ENCODE results near the gene CEP78.
A peak's percentile ranks its signal among the peaks of the same experiment; 100 is the strongest.
"Not testable (repeated sequence)": the region's sequence is repeated elsewhere in the genome, so short reads cannot be mapped to it uniquely, and the experiment has no call there.

Gene CEP78, protein sequence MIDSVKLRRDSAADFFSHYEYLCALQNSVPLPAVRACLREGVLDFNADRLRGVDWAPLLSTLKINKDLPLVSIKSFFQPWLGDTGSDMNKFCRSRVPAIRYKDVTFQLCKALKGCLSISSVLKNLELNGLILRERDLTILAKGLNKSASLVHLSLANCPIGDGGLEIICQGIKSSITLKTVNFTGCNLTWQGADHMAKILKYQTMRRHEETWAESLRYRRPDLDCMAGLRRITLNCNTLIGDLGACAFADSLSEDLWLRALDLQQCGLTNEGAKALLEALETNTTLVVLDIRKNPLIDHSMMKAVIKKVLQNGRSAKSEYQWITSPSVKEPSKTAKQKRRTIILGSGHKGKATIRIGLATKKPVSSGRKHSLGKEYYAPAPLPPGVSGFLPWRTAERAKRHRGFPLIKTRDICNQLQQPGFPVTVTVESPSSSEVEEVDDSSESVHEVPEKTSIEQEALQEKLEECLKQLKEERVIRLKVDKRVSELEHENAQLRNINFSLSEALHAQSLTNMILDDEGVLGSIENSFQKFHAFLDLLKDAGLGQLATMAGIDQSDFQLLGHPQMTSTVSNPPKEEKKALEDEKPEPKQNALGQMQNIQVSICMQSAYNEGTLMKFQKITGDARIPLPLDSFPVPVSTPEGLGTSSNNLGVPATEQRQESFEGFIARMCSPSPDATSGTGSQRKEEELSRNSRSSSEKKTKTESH

DNA sequence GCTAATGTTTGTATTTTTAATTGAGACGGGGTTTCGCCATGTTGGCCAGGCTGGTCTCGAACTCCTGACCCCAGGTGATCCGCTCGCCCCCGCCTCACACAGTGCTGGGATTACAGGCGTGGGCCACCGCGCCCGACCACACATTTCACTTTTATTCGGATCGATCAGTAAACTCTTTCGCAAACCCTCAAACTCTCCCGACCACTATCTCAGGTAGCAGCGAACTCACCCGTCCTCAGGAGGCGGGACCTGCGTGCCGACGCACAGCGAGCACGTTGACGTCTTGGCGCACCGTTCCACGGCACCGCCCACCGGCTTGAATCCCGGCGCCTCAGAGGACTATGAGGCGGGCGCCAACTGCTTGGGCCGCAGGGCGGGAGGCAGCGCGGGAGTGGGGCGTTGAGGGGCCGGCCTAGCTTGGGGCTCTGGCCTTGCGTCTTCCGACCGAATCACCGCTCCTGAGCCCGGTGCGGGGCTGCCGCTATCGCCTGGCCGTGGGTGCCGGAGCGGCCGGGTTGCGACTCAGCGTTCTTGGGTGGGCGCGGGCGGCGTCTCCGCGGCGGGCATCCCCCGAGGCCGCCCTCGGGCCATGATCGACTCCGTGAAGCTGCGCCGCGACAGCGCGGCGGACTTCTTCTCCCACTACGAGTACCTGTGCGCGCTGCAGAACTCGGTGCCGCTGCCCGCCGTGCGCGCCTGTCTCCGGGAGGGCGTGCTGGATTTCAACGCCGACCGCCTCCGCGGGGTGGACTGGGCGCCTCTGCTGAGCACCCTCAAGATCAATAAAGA lies at the start of gene CEP78:
Gene CEP78, plus strand, starts transcription at position 314 of the 789 bp plus-strand sequence. Its CDS starts 276 bp downstream, at position 590.
- peak; percentile 85 for DNase-seq (ENCODE audit: low spot score)

DNA sequence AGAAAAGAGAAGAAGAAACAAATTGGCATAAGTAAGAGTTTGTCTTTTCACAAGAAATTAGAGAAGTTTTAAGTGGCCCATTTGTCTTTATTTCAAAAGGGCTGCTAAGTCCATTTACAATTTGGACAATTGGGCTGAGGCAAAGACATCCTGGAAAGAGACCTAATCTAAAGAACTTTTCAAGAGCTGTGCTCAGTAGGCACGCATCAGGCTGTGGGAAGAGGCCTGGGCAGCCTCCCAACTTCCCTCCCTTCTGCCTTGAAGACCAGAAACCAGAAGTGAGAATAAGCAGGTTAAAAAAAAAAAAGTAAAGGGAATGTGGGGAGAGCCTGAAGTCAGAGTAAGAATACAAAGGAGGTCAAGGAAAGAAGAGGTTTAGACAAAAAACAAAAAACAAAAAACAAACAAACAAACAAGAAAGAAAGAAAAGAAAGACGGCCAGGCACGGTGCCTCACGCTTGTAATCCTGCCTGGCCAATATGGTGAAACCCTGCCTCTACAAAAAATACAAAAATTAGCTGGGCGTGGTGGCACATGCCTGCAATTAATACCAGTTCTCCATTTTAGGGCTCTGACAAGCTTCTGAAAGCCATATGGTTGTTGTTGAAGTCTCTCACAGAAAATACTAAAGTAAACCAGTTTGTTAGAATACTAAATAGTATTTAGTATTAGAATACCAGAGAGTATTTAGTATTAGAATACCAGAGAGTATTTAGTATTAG lies 48.0 kb upstream of the CEP78 start:
- DNase-seq (ENCODE audit: low spot score), result no peak

DNA sequence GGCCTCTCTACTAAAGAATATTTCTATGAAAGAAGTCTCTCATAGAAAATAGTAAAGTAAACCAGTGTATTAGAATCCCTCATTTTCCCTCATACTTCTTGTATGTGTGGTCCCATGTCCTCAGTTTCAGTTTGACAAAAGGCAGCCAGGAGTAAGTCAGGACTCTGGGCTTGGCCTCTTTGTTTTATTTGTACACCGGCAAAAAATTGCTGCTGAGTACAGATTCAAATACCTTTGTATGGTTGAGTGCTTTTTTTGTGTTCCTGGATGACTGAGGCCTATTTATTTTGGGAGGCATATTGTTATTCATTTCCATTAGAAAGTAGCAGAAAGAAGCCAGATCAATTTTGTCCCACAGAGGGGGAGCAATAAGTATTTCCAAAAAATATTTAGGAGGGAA lies 47.3 kb upstream of the CEP78 start:
- DNase-seq (ENCODE audit: low spot score), result no peak

DNA sequence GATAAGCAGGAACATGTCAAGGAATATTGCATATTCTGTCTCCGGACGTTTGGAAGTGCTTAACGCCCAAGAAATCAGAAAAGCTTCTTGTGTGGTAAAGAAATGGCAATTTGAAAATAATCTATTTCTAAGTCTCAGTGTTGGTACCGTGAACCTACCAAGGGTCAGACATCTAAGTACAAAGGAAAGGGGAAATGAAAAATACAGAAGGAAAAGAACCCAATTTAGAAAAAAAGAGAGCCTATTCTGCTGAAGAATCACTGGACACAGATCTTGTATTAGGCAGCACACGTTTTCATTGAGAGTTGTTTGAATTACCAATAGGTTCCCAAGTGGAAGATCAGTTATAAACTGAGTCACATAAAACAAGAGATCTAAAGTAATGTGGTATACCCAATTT lies 46.9 kb upstream of the CEP78 start:
- DNase-seq (ENCODE audit: low spot score), result no peak

DNA sequence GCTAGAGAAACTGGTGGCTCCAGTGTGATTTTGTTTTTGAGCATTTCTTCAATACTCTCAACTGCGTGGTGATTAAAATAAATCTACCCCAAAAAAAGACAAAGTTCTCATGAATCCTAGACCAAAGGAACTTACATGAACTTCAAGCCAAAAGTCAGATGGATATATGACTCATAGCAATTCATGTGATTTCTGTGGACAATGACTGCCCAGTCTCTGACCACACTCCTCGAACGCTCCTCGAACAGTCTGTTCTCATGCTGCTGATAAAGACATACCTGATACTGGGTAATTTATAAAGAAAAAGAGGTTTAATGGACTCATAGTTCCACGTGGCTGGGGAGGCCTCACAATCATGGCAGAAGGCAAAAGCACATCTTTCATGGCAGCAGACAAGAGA lies 46.4 kb upstream of the CEP78 start:
- no peak for DNase-seq (ENCODE audit: low spot score)

DNA sequence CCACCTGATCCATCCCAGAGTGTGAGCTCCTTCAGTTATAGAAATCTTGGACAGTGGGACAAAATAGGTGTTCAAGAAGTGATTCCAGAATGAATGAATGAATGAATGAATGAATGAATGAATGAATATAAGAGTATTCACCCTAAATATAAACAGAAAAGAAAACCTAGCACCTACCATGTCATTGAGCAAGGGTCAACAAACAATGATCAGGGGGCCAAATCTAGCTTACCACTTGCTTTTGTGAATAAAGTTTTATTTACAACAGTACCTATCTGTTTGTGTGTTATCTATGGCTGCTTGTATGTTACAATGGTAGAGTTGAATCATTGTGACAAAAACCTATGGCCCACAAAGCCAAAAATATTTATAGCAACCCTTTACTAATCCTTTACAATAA lies 43.9 kb upstream of the CEP78 start:
- no peak for DNase-seq (ENCODE audit: low spot score)

DNA sequence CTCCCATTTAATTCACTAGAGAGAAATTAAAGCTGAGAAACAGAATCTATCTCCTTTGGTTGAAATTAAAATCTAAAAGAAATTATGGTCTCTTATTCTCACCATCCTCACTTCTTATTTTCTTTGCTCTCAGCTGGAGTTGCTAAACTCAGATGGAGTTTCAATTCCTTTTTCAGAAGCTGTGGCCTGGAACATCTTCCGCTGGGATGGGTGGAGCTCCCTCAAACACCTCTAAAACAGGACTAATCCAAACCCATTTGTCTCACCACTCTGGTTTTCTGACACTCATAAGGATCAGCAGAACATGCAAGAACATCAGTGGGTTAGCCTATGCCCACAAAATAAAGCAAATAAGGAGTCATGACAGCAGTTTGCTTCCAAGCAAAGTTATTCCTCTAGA lies 39.6 kb upstream of the CEP78 start:
- DNase-seq (ENCODE audit: low spot score), result no peak

DNA sequence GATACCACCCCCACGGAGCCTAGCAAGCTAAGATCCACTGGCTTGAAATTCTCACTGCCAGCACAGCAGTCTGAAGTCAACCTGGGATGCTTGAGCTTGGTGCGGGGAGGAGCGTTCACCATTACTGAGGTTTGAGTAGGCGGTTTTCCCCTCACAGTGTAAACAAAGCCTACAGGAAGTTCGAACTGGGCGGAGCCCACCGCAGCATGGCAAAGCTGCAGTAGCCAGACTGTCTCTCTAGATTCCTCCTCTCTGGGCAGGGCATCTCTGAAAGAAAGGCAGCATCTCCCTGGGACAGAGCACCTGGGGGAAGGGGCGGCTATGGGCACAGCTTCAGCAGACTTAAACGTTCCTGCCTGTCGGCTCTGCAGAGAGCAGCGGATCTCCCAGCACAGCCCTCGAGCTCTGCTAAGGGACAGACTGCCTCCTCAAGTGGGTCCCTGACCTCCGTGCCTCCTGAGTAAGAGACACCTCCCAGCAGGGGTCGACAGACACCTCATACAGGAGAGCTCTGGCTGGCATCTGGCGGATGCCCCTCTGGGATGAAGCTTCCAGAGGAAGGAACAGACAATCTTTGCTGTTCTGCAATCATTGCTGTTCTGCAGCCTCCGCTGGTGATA lies 34.6 kb upstream of the CEP78 start:
- DNase-seq (ENCODE audit: low spot score), result not testable (repeated sequence)

DNA sequence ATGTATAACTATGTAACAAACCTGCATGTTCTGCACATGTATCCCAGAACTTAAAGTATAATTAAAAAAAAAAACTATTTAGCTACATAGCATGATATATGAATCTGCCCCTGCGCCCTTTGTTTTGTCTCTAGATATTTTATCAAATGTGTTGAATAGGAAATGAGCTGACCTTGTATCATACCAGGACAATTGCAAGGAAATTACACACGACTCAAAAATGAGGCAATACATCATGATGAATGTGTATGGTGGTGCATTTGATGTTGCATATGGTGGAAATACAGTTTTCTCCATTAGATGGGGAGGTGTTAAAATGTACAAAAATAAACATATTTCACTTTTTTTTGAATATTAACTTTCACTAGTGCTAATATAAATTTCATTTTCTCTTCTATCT lies 28.6 kb upstream of the CEP78 start:
- DNase-seq (ENCODE audit: low spot score), result no peak

DNA sequence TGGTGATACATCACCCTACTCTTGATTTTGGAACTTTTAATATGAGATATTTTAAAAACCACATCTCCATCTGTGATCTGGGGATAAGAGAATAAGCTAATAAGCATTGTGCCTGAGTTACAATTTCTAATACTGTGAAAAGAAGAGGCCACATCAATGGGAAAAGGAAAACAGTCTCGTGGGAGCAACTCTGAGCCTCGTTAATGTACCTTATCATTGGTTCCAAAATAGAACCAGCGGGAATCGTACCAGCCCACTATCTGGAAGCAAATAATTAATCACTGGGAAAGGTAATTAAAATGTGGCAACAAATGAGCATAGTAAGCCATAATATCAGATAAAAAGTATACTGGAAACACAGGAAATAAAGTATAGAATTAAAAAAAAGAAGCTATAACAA lies 28.0 kb upstream of the CEP78 start:
- DNase-seq (ENCODE audit: low spot score), result no peak

DNA sequence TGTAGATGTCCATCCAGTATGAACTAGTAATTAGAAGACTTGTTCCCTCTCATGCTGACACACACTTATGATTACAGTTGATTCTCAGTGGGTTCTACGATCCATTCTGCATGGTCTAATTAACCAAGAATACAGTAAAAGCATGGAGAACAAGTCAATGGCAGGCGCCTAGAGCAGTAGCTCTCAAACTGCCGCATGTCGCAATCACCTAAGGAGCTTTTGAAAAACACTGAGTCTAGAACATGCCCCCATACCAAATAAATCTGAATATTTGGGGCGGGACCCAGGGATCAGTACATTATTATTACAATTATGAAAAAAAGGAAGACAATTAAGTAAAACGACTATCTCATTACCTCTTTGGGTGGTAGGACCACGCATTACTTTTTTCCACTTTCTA lies 26.7 kb upstream of the CEP78 start:
- no peak for DNase-seq (ENCODE audit: low spot score)

DNA sequence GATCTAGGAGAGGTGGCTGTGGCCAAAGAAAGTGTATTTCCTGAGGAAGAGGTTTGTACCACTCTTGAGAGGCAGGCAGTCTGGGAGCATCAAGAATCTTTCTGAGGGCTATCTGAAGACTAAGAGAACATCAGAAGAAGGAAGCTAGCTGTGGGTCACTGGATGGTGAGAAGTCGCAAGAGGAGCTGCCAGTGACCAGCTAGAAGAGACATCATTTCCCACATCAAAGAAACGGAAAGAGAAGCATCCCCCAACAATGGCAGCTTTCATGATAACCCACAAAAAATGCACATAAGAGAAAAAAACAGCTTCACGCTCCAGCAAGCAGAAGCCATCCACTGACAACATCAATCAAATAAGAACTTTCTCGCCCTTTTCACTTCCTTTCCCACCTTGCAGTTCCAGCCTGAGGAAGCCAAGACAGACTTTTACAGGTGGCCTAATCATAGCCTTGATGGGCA lies 25.0 kb upstream of the CEP78 start:
- DNase-seq (ENCODE audit: low spot score), result no peak

DNA sequence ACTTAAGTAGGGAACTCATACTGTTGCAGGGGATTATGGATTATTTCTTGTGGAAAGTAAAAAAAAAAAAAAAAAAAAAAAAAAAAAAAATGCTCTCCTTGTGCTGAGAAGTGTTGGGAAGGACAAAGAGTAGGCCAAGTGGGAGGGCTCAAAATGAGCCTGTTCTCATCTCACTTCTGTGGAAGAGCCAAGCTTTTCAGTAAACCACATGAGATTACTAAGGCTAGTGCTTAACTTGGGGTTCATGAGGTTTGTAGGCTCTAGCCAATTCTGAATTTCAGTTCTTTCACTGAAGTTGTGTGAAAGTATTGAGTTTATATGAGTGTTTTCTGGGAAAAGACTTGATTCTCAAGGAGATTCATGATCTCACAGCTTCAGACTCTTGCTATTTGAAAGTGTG lies 23.0 kb upstream of the CEP78 start:
- DNase-seq (ENCODE audit: low spot score), result no peak

DNA sequence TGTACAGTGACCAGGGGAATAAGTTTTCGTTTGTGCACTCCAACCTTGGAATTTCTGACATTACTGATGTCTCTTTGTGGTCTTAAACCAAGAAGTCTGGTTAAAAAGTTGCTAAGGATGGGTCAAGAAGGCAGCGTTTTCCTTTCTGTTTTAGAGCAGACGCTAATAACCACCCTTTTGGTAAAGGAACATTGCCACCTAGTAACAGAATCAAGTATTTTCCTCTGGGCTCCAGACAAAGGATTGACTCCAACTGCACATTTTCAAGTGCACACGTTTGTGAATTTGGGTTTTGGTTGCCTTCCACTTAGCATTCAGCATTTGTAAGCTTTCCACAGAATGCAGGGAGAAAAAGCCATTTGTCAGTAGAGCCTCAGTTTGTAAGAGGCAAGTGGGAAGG lies 22.2 kb upstream of the CEP78 start:
- no peak for DNase-seq (ENCODE audit: low spot score)

DNA sequence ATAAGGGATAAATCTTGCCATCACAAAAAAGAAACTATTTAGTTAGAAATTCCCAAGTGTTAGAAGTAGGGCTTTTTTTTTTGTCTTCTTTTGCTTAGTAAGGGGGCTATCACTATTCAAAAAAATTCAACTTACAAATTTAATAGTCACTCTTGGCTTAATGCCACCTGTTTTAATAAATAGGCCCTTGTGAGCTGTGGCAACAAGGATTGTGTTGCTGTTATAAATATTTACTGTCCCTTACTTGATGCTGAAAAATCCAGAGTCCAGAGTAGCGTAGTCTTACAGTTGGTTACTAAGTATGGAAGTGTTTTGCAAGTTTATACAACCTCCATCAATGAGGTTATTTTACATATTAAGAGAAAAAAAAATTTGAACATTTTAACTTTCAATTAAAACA lies 21.4 kb upstream of the CEP78 start:
- DNase-seq (ENCODE audit: low spot score), result no peak

DNA sequence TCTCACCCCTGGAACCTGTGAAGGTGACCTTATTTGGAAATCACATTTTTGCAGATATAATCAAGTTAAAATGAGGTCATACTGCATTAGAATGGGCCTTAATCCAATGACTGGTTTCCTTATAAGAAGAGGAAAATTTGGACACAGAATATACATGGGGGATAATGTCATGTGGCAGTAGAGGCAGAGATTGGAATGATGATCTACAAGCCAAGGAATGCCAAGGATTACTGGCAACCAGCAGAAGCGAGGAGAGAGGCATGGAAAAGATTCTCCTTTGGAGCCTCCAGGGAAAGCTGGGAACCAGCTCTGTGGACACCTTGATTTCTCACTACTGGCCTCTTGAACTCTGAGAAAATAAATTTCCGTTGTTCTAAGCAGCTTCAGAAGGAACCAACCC lies 20.2 kb upstream of the CEP78 start:
- no peak for DNase-seq (ENCODE audit: low spot score)

DNA sequence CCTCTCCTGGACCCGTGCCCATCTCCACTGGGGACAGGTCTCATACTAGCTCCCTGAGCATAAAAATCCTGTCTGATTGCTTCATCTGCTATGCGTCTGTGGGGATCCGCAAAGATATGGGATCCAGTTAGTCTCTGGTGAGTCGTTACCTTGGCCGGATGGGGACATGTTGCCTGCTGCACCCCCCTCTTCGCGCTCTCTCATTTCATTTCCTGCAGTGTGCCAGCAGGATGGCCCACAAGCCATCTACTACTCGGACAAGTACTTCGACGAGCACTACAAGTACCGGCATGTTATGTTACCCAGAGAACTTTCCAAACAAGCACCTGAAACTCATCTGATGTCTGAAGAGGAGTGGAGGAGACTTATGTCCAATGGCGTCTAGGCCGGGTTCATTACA lies 17.0 kb upstream of the CEP78 start:
- DNase-seq (ENCODE audit: low spot score), result no peak

DNA sequence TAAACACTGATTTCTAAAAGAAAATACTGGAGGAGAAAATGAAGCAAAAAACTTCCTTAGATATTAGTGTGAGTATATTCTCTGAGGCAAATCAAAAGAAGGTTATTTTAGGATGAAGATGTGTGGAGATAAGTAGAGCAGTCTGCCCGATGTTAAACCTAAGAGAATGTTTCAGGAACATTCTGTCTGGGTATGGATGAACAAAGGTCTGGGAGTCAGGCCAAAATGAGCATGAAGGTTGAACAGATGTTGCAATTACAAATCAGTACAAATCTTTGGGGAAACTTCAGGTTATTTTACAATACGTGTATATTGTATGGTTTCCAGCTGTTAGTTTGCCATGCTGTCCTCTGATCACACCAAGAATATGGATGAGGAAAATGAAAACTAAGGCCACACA lies 14.4 kb upstream of the CEP78 start:
- no peak for DNase-seq (ENCODE audit: low spot score)

DNA sequence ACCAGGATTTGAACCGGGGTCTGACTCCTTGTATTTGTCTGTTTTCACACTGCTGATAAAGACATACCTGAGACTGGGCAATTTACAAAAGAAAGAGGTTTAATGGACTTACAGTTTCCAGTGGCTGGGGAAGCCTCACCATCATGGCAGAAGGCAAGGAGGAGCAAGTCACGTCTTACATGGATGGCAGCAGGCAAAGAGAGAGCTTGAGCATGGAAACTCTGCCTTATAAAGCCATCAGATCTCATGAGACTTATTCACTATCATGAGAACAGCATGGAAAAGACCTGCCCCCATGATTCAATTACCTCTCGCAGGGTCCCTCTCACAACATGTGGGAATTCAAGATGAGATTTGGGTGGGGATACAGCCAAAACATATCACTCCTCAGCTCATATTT lies 14.0 kb upstream of the CEP78 start:
- DNase-seq (ENCODE audit: low spot score), result not testable (repeated sequence)

DNA sequence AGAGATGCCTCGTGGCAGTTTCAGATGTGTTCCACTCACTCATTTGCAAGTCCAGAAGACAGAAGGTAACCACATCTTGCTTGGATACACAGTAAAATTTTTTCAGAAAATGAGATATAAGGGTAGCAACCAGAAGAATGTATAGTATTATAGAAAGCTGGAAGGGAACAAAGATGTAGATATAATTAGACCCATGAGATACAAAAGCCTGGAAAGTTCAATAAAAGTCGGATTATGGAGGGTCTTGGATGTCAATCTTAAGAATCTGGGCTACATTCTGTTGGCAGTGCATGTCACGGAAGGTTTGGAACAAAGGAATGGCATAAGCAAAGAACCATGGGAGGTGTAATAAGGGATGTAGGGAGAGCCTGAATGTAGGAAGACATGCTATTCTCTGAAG lies 5.1 kb upstream of the CEP78 start:
- DNase-seq (ENCODE audit: low spot score), result no peak

DNA sequence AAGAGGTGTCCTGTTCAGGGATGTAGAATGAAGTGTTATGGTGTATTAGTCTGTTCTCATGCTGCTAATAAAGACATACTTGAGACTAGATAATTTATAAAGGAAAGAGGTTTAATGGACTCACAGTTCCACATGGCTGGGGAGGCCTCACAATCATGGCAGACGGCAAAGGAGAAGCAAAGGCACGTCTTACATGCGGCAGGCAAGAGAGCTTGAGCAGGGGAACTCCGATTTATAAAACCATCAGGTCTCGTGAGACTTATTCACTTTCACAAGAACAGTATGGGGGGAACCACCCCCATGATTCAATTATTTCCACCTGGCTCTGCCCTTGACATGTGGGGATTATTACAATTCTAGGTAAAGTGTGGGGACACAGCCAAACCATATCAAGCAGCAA lies 3.4 kb upstream of the CEP78 start:
- not testable (repeated sequence) for DNase-seq (ENCODE audit: low spot score)

DNA sequence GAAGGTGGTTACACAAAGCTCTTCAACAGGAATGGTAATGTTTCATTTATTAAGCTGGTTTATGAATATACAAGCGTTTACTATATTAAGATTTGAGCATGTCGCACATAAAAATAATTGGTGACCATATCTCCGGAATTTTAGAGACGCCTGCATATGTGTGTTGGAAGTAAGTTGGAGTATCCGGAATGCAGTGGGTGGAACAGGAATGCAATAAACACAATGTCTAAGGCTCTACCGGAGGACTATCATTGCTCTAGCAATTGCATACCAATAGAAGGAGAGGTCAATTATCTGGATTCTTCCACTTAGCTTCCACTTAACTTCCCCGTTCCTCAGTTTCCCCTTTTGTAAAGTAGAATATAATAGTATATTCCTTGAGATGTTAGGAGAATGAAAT lies 1.1 kb upstream of the CEP78 start:
- no peak for DNase-seq (ENCODE audit: low spot score)
